GM21515 (cell line): ENCODE results near the gene SAMSN1.

Experiments used
- ATAC-seq: cut with Tn5 transposase; IDR thresholded peaks from one replicate; pipeline ENCODE4 v1.9.1; 2021; ENCODE audit not compliant: unreplicated experiment

SAMSN1 gene

DNA sequence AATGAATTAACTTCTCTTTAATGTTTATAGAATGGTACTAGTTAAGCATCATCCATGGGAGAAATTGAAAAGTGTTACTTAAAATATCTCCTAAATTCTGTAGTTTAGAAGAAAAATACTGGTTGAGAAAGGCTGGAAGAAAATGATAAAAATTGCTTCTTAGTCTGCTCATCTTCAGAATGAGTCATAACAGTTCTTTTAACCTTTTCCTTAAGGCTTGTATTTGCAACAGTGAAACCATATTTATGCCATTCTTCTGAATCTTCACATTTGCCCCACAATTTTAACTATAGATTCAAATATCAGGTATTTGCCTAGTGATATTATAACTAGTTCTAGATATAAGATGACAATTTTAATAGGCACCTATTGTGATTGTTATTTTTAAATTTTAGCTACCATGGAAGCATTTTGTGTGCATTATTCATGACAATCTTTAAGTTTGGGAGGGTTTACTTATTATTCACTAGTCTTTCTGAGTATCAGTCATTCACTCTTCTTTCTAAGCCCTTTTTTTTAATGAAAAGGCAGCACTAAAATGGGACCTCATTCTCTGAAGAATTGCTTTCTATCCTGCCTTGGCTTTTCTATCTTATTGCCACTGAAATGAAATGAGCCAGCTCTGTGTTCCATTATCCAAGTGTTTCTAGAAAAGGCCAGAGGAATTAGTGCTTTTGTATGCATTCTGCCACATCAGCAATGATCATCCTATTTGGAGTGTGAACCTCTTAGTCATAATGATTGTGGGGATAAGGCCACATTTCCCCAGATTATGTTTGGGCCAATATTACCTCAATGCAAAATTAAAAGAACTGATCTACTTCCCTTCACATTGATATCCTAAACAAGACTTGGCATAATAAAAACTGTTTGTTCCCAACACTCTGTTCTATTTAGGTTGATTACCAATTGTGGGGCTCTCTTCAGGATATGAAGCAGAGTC is 58.4 kb downstream of the SAMSN1 start:
- no peak for ATAC-seq

DNA sequence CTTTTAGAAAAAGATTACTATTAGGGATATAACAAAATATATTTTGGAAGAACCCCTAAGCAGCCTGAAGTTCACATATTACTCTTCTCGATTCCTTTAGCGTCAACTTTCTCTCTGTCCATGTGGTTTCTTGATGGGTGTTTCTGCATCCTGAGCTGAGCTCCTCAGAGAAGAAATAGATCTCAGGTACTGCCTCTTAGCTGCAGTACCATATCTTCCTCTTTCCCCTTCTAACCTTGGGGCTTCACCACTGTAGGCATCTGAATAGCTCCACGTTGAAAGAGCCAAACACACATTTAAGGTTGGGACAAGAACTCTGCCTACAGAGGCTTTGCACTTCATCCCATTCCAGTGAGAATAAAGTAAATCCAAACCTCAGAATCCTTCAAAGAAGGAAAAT is 59.2 kb downstream of the SAMSN1 start:
- no peak for ATAC-seq

DNA sequence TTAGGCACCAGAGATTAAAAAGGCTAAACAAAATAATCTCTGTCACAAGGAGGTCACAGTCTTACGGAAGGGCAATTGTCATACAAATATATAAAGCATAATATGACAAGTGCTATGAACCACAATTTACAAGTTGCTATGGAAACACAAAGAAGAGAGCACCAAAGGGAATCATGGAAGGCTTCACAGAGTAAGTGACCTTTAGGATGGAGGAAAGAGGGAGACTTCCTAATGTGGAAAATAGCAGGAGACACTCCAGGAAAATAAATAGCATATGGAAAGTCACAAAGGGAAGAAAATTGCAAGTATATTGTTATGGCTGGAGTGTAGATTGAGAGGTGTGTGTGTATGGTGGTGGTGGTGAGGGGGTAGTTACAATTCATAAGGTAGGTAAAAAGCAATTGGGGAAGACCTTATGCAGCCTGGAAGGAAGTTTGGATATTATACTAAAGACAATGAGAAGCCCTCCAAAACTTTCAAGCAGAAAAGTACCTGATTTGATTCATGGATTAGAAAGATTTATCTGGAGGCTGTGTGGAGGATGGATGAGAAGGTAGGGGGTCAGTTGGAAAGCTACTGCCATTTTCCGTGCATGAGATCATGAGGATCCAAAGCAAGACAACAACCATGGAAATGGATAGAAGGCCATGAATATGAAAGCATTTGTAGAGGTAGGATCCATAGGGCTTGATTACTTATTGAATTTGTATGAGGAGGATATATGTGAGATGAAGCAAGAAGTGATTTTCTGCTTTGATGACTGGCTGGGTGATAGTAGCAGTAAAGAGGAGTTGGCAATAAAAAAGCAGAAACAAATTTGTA is 61.7 kb downstream of the SAMSN1 start:
- ATAC-seq, result no peak

DNA sequence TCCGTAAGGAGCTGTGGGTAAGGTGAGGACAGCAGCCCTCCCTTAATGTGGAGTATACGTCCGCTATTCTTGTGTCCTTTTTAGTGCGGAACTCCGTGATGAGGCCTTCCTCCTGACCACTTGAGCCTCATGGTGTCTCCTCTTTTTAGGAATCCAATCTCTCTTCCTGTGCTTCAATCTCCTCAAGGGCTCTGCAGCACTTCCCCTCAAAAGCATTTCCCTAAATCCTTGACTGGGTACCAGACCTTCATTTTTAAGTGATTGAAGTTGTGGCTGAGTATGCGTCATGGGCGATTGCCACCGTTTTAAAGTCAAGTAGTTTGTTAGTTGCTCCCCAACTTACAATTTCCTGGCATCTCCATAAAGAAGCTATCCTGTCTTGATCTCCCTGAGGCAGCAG is 62.8 kb downstream of the SAMSN1 start:
- ATAC-seq, result no peak

DNA sequence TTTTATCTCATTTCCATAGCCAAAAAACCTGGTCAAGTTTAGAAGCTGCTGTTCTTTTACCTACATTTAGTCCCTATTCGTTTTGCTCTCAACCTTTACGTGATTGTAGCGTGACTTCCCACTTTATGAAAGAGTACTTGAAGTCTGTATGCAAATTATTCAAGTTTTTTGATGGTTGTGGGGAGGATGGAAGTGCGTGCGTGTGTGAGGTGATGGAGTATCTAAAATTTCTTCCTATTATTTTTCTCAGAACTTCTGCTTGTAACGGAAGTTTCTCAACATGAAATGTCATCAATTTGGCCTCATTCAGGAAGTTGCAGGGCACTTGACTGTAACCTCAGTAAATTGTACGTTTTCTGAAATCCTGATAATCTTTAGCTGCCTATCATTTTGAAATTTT is 64.0 kb downstream of the SAMSN1 start:
- peak; percentile 47 for ATAC-seq

DNA sequence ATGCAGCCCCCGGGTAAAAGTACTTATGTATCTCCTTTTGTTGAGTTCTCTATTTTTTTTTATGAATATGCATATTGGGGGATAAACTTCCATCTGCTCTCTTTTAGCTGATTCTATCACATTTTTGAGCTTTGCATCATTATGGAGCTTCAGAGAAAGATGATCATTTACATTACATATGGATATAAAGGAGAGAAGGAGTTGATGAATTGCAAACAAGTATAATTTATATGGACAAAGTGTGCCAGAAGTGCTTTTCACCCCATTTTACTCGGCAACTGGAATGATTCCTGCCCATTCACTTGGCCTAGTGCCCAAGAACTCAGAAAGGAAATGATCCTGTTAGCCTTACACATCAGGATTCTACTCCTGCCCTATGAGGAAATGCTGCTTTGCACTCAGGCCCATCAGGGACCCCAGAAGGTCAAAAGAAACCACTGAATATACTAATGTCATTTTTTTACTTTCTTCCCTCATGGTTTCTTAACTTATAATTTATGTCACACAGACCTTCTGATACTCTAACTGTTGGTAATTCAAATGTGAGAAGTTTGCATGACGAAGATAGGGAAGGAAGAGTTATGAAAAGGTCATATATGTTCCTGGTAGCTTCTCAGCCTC is 65.6 kb downstream of the SAMSN1 start:
- no peak for ATAC-seq

DNA sequence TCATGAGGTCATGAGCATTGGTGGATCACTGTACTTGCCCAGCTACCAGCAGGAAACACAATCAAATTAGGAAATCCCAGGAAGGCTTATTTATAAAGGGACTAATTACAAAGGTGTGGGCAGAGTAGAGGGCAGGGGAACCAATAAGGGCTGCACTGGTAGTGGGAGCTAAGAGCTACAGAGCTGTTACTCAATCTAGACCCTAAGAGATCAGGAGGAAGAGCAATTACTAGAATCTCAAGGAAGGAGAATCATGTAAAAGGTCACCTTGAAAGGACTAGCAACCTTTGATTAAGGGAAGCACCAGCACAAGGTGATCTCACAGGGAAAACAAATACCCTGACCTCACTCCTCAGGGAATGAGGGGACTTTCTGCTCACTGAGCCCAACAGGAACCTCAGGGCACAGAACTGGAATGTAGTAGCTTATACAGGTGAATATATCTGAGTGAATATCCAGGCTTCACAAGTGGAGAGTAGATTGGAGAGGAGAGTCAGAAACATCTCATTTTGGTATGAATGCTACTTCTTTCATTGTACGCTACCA is 66.8 kb downstream of the SAMSN1 start:
- ATAC-seq, result no peak

DNA sequence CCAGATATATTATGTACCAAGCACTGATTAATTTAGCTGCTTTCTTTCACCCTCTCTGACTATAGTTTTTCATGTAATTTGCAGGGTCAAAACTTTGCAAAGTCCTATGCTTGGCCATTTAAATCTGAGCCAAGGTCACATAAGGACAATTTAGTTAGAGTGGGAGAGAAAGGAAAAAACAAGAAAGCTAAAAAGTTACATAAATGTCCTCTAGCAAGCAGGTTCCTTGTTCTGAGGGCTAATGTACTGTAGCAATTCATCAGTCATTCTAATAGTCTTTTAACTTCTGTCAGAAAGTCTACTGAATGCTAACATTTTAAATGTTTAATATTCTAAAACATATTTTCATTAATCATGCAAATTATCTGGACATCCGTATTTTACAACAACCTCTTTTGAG is 68.3 kb downstream of the SAMSN1 start:
- no peak for ATAC-seq

DNA sequence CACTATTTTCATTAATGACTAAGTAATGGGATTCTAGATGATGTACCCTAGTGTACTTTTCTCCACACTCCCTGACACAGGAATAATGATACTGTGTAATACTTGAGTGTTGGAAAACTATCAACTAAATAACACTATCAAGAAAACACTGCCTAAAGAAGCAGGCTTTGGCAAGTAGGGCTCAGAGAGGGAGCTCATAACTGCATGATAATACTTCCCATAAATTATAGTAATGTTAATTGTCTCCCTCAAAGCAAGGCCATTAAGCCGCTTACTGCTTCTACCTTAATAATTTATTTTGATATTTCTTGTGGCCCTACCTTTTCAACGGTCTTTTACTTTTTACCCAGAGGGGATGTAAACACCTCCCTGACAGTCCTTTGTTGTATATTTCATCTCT is 69.0 kb downstream of the SAMSN1 start:
- ATAC-seq, result no peak

DNA sequence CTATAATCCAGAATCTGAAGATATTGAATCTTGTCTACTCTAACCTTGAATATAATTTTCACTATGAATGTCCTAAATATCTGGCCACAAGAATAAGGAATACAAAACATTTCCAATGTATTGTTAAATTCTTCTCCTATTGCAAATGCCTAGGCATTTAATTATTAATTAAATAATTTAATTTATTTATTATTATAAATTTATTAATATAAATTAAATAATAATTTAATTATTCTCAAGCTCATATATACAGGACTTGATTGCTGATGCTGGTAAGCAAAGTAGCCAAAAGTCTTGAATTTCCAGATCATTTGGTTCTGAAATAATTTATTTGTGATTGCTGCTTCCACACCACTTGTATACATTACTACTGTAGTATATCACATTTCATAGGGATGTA is 71.1 kb downstream of the SAMSN1 start:
- ATAC-seq, result no peak

DNA sequence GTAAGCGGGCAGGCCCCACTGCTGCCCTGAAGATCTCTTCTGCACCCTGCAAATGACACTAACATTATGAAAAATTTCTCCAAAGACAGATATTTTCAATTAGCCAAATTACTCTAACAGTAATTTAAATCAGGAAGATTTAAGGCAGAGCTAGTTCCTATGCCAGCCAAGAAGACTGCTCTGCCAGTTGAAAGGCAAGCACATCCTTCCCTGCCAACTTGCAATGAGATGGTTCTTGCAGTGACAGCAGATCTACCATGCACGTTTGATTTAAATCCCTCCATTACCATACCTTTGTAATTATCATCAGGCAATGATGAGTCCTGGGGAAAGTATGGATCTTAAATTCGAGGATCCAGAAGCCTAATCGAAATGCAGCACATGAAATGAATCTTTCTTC is 76.5 kb downstream of the SAMSN1 start:
- no peak for ATAC-seq

DNA sequence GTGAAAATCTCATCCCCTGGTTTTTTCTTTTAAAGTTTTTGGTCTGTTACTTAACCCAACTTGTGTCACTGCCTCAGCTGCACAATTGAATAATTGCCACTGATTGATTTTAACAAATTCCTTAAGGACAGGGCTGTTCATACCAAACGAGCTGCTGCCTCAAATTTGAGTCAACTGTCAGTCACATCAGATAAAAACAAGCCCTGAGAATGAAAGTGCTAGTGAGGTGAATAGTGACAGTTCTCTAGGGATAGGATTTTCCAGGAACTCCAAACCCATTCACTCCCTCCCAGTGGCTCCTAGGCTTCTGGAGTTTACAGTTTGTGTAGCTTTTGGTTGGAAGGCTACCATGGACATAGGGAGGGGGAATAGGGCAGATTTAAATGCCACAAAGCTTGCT is 79.4 kb downstream of the SAMSN1 start:
- no peak for ATAC-seq

DNA sequence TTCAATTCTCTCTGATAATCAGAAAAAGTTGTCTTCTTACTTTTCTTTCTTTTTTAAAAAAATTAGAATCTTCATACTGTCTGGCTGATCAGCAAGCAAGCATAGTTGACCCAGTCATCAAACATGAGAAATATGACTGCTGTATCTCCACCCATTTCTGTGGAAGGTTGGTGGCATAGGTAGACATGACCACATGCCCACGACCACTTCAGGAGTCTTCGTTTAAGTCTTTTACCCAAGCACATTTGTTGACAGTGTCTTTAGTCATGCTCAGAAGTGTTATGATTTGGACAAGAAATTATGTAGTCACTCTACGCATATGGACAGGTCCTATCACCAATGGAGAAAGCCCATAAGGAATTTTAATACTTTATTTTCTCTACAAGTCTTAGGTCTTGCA is 88.4 kb downstream of the SAMSN1 start:
- no peak for ATAC-seq

DNA sequence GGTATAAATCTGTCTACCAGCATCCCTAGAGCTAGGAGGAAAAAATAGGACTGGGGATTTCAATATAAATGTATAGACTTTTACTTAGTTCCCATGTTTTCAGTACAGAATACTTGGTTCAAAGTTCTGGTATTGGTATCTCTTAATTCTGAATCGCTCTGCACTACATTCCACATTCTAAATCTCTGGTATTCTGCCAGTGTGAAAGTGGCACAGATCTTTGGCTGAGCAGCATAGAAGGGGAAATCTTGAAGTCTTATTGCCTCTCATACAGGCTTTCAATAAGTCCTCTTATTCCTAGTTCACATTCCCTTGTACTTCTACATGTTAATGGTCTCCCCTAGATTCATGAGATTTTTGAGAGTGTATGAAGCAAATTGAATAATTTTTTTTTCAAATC is 89.2 kb downstream of the SAMSN1 start:
- no peak for ATAC-seq

DNA sequence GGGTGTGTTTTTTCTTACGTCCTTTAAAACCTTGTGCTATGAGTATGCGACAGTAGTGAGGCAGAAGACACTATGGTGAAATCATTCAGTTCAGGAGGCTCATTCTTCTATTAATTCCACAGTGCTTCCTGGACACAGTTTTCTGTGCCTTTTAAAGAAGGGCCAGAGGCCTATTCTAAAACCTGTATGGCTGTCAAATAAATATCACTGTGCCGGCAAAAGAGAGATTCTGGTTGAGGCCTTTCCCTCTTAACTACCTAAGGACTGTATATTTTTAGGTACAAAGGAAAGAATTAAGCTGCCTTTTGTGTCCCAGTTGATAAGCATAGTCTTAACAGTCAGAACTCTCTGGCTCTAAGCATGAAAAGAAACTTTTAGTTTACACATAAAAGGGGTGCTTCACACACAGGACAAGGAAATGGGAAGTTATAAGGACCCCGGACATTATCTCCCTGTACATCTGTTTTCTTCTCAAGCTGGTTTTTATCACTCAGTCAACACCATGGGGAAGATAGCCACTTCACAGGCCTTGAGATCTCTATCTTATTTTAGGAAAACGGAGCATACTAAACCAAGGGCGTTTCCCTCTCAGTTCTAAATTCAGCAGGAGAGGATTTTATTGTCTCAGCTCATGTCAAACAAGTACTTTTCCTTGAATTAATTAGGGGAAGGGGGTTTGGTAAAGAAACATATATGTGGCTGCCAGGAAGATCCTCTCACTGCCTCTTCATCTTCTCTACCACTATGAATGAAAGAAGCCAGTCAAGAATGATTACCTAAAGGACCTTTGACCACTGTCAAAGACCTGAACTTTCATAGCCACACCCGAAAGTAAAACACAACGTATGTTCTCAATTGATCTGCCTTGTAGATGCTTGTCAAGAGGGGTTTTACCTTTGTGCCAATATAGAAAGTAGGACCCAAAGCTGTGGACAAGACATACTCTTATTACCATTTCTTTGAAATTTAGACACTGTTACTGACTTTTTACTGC is 91.8 kb downstream of the SAMSN1 start:
- ATAC-seq, result peak; percentile 64

DNA sequence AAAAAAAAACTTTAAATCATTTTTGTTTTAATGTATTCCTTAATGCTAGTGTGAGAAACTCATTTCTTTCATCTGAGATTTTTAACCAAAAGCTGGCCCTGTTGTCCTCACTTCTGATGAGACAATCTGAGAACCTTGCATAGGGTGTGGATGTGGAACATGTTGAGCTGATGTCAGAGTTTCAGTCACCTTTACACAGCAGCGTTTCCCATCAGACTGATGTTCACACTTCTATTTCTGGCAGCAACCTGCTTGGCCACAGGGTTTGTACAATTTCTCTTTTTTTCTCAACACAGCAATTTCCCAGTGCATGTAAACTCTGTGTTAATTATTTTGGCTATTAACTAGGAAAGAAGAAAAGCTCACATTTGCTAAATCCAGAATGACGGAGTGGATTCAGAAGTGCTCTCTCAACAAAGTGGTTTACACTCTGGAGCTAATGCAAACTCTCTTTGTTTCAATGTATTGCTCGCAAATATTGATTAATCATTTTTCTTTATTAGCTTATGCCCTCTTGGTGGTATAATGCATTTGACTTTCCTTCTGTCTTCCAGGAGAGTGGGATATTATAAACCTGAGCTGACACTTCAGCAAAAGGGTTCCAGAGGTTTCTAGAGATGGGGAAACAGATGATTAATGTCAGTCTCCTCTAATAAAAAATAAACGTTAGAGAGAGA is 92.6 kb downstream of the SAMSN1 start:
- peak; percentile 86 for ATAC-seq

DNA sequence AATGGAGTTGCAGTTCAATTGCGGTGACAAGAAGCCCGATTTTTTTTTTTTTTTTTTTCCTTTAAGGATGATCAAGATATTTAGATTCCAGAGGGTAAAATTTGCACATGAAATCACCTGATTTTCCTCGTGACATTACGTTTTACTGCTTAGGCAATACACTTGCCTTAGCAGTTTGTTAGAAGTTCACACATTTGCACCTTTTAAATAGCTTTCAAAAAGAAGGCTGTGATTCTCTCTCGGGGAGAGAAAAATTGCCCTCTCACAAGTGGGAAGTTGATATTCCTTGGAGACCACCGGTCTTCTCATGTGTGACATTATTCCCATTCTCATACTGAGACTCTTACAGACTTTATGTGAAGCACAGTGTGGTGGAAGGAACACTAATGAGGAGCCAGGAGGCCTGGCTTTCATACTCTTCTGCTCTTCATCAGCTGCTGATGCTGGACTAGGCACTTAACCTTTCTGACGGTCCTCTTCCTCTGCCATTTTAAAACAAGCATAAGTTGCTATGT is 93.3 kb downstream of the SAMSN1 start:
- peak; percentile 4 for ATAC-seq

DNA sequence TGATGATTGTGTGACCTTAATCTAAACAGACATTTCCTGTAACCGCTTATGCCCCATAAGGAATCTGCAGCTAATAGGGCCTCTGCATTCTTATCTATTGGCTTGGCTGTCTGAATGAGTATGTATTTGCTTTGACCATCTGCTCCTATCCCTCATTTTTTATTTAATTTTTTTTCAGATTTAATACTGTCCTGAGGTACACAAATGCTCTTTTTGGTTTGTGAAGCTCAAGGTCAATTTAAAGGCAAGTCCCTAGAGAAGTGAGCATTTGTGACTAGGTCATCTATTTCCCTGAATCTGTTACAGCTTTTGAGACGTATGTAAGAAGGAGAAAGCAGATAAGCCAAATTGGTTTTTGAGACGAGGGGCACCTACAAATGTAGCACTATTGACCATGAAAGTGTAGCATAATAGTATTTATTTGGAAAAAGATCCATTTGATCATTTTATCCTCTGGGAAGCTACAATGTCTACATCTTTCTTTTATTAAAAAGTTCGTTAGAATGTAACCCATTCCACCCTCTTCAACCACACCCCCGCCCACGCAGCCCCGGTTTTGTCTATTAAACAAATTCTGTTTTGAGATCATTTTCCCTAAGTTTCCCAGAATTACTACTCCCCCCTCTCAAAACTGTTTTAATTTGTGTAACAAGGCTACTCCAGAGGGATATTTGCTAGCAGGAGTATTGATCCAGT is 93.9 kb downstream of the SAMSN1 start:
- no peak for ATAC-seq

DNA sequence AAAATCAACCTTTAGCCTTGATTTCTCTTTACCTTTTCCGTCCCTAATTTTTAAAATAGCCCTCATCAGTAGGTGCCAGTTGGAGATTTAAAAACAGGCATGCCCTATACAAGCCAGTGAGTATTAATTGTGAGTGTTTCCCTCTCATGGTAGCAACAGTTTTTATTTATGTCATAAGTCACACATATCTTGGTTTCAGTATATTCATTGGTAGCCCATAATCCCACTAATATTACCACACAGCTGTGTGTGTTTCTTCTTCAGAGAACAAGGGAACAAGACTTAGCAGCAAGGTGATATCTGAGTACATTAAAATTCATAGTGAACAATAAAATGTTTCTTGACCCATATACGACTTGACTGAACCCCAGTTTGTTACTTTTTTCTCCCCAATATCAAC is 94.6 kb downstream of the SAMSN1 start:
- ATAC-seq, result no peak
